Measurements from ENCODE around the gene ST8SIA4. TPM values are rescaled to one million over a fixed set of nuclear protein-coding genes. Genes with fewer than 3 reads are reported as not detected.

The ST8SIA4 gene
- polyA plus RNA-seq, 3 donors: 12.4 to 36.4 (median 30.7) TPM

DNA sequence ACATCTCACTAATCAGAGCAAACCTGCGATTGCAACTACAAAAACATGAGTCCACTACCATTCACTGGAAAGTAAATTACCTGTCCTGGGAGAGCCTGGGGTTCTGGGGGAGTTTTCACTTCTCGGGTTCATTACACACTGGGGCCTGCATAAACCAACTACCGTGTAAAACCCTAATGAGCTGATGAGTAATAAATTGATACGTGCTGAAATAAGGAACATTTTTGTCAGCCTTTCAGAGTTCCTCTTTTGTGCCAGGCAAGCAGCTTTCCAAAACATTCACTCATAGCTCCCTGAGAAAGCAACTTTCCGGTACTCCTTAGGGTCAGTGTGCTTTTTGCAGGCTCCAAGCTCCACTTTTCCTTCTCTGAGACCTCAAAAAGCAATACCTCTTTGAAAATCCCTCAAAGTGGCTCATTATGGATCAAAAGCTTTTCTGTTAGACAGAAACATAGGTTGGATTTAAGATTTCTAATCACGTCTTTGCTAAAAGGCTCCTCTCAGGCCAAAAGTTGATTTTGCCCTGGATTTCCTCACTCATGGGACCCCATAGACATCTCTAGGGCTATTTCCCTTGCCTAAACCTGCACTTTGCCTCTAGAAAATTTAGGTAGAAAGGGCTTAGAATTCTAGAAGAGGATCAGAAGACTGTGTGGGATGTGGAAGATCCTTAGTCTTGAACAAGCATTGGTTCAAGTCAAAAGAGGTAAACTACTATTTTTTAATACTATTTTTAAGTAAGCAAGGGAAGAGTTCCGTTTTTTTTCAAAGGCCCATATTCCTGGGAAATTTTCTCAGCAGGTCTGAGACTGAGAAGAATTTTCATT, 74.8 kb downstream of the ST8SIA4 start:
- no peaks in the 10 kb centered on the region for H3K27me3 ChIP-seq (ENCODE audit: control insufficient read depth in 2 of 2, insufficient read depth in 2 of 2, low read length in 2 of 2)
- peak overlapping the region; percentile 50 for H3K9ac ChIP-seq (ENCODE audit: insufficient read depth, low read length, poor library complexity, severe bottlenecking)
- peak overlapping the region; percentile 38 for H3K4me2 ChIP-seq (replicated peaks; ENCODE audit: extremely low read depth, low read length, poor library complexity, severe bottlenecking)
- Mint-ChIP-seq H3K9me3 (no peaks in the 10 kb centered on the region), H3K27me3 (ENCODE audit: low read depth in 3 of 3) (peaks cover 0 to 2% (median 0%) of the 10 kb centered on the region in 3 donors), H3K36me3 (peaks cover 12 to 24% of the 10 kb centered on the region in 2 donors), H3K4me1 (peaks cover 33% of the 10 kb centered on the region), H3K4me3 (peak overlapping the region; percentile 45 to 61), H3K27ac (peak overlapping the region; percentile 85 to 96 (median 90))
- H3K36me3 ChIP-seq (replicated peaks in 1 of 2; ENCODE audit: control insufficient read depth in 1 of 2, insufficient read depth in 2 of 2, low read length in 2 of 2): peaks cover 3 to 15% of the 10 kb centered on the region in 2 donors
- H3K4me1 ChIP-seq (ENCODE audit: control insufficient read depth in 1 of 2, insufficient read depth in 2 of 2, low read length in 2 of 2): peaks cover 35 to 38% of the 10 kb centered on the region in 2 donors
- H3K27ac ChIP-seq (ENCODE audit: low read depth in 1 of 2, low read length in 2 of 2): peak overlapping the region; percentile 31 to 88
- peak overlapping the region in 1 of 3 experiments; percentile 45 for H3K4me3 ChIP-seq (replicated peaks in 1 of 3; ENCODE audit: low read depth in 2 of 3, low read length in 3 of 3)
- no CpG with 5 or more reads among the region's 7 CpGs for WGBS (ENCODE audit: insufficient coverage)
- no peaks in the 10 kb centered on the region for H3K9me3 ChIP-seq (replicated peaks in 1 of 2; ENCODE audit: control insufficient read depth in 1 of 2, insufficient read depth in 1 of 2, low read length in 2 of 2)
- peaks cover 51% of the 10 kb centered on the region for H3K79me2 ChIP-seq (ENCODE audit: insufficient read depth, low read length)
- no peaks in the 10 kb centered on the region for H4K20me1 ChIP-seq (ENCODE audit: insufficient read depth, low read length)
- DNase-seq: peak; percentile 61 to 90 (median 85)
- TF ChIP-seq, protein P1, sequence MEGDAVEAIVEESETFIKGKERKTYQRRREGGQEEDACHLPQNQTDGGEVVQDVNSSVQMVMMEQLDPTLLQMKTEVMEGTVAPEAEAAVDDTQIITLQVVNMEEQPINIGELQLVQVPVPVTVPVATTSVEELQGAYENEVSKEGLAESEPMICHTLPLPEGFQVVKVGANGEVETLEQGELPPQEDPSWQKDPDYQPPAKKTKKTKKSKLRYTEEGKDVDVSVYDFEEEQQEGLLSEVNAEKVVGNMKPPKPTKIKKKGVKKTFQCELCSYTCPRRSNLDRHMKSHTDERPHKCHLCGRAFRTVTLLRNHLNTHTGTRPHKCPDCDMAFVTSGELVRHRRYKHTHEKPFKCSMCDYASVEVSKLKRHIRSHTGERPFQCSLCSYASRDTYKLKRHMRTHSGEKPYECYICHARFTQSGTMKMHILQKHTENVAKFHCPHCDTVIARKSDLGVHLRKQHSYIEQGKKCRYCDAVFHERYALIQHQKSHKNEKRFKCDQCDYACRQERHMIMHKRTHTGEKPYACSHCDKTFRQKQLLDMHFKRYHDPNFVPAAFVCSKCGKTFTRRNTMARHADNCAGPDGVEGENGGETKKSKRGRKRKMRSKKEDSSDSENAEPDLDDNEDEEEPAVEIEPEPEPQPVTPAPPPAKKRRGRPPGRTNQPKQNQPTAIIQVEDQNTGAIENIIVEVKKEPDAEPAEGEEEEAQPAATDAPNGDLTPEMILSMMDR (IDR thresholded peaks at IDR 0.05): no peak
- intact Hi-C loops (cut with micrococcal nuclease): loop anchor here (5.0 to 10.0 kb wide), 2 partner anchors 53 to 74 kb away; partner anchors contain the start of gene ST8SIA4 (in 1 of the 2)
- peak overlapping the region; percentile 46 for H2AFZ ChIP-seq (ENCODE audit: insufficient read depth, low read depth, low read length, poor library complexity, severe bottlenecking)

DNA sequence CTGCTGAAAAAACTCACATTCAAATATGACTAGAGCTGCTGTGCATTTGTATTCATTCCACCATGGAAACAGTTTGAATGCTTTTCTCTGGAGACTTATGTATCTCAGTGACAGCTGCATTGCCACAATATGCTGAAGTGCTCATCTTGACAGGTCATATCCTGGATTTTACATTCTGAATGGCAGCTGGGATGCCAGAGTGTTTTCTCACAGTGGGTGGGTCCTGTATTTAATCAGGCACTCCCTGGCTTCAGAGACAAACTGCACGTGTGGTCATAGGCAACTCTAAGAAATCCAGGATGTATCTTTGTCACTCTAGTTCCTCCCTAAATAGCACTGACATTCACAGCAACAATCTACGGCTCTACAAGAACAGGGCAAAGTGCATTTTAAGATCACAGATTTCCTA, 75.6 kb downstream of the ST8SIA4 start:
- Mint-ChIP-seq H3K27me3 (ENCODE audit: low read depth in 3 of 3) (peaks cover 0 to 2% (median 0%) of the 10 kb centered on the region in 3 donors), H3K27ac (peak overlapping the region; percentile 85 to 96 (median 90)), H3K9me3 (no peaks in the 10 kb centered on the region), H3K4me1 (peaks cover 33% of the 10 kb centered on the region), H3K4me3 (no peak overlapping the region), H3K36me3 (peaks cover 18 to 19% of the 10 kb centered on the region in 2 donors)
- H3K27me3 ChIP-seq (ENCODE audit: control insufficient read depth in 2 of 2, insufficient read depth in 2 of 2, low read length in 2 of 2): no peaks in the 10 kb centered on the region
- H3K27ac ChIP-seq (ENCODE audit: low read depth in 1 of 2, low read length in 2 of 2): peak overlapping the region in 1 of 2 donors; percentile 88
- peaks cover 35 to 38% of the 10 kb centered on the region in 2 donors for H3K4me1 ChIP-seq (ENCODE audit: control insufficient read depth in 1 of 2, insufficient read depth in 2 of 2, low read length in 2 of 2)
- WGBS (ENCODE audit: insufficient coverage): 0% methylated on average over 2 of the region's 2 CpGs
- H3K4me3 ChIP-seq (replicated peaks in 1 of 3; ENCODE audit: low read depth in 2 of 3, low read length in 3 of 3): peak overlapping the region in 1 of 3 experiments; percentile 45
- H3K9ac ChIP-seq (ENCODE audit: insufficient read depth, low read length, poor library complexity, severe bottlenecking): peak overlapping the region; percentile 50
- no peaks in the 10 kb centered on the region for H3K9me3 ChIP-seq (replicated peaks in 1 of 2; ENCODE audit: control insufficient read depth in 1 of 2, insufficient read depth in 1 of 2, low read length in 2 of 2)
- H3K4me2 ChIP-seq (replicated peaks; ENCODE audit: extremely low read depth, low read length, poor library complexity, severe bottlenecking): peak overlapping the region; percentile 38
- TF ChIP-seq, protein P1 (IDR thresholded peaks at IDR 0.05): no peak
- no peak overlapping the region for H2AFZ ChIP-seq (ENCODE audit: insufficient read depth, low read depth, low read length, poor library complexity, severe bottlenecking)
- H3K79me2 ChIP-seq (ENCODE audit: insufficient read depth, low read length): peaks cover 56% of the 10 kb centered on the region
- H4K20me1 ChIP-seq (ENCODE audit: insufficient read depth, low read length): no peaks in the 10 kb centered on the region
- intact Hi-C loops (cut with micrococcal nuclease): loop anchor here (5.0 to 10.0 kb wide), 2 partner anchors 53 to 75 kb away; partner anchors contain the start of gene ST8SIA4 (in 1 of the 2)
- H3K36me3 ChIP-seq (replicated peaks in 1 of 2; ENCODE audit: control insufficient read depth in 1 of 2, insufficient read depth in 2 of 2, low read length in 2 of 2): peaks cover 0 to 21% of the 10 kb centered on the region in 2 donors
- peak; percentile 25 to 57 (median 26) for DNase-seq
